GM23338 (cell line): ENCODE data around the gene ROPN1L. TPM values are rescaled to one million over a fixed set of nuclear protein-coding genes. Genes with fewer than 3 reads are reported as not detected.

ENCODE experiments used
- ATAC-seq: fragments of 200-7000 bp; cut with Tn5 transposase; 3 replicates; pipeline ENCODE4 v1.9.1; 2020
- DNase-seq: peaks from one replicate; pipeline ENCODE4 v3.0.0-alpha.2; 2015; ENCODE audit warnings: low spot score
- H2AFZ ChIP-seq: fragments of 200-600 bp; sonication (generic); 2 replicates; pipeline ENCODE4 v1.8.0; 2016; ENCODE audit warnings: antibody characterized with exemption, mild to moderate bottlenecking, moderate library complexity
- H3F3A ChIP-seq: fragments of 200-600 bp; sonication (generic); replicated peaks from 2 replicates; pipeline ENCODE4 v1.8.0; 2017; ENCODE audit warnings: antibody characterized with exemption, mixed run types, low read depth
- H3K27ac ChIP-seq: fragments of 200-600 bp; sonication (generic); 2 replicates; pipeline ENCODE4 v1.6.1; 2016; ENCODE audit warnings: low read depth
- H3K27me3 ChIP-seq: fragments of 200-600 bp; sonication (generic); 2 replicates; pipeline ENCODE4 v1.8.0; 2016; ENCODE audit warnings: mild to moderate bottlenecking, mixed run types, moderate library complexity; ENCODE audit not compliant: insufficient read depth
- H3K36me3 ChIP-seq: fragments of 200-600 bp; sonication (generic); 2 replicates; pipeline ENCODE4 v1.8.0; 2016; ENCODE audit warnings: mild to moderate bottlenecking; ENCODE audit not compliant: insufficient read depth
- H3K4me1 ChIP-seq: fragments of 200-600 bp; sonication (generic); 2 replicates; pipeline ENCODE4 v1.8.0; 2016; ENCODE audit warnings: mild to moderate bottlenecking, moderate library complexity; ENCODE audit not compliant: insufficient read depth
- H3K4me2 ChIP-seq: fragments of 200-600 bp; sonication (generic); 2 replicates; pipeline ENCODE4 v1.7.1; 2017; ENCODE audit warnings: mixed run types
- H3K4me3 ChIP-seq: fragments of 200-600 bp; sonication (generic); 2 replicates; pipeline ENCODE4 v1.6.1; 2016; ENCODE audit warnings: mixed run types
- H3K79me2 ChIP-seq: fragments of 200-600 bp; sonication (generic); replicated peaks from 2 replicates; pipeline ENCODE4 v1.8.0; 2017; ENCODE audit warnings: mild to moderate bottlenecking; ENCODE audit not compliant: insufficient read depth
- H3K9me2 ChIP-seq: fragments of 200-600 bp; sonication (generic); 2 replicates; pipeline ENCODE4 v1.8.0; 2017; ENCODE audit not compliant: insufficient read depth
- H4K20me1 ChIP-seq: fragments of 200-600 bp; sonication (generic); replicated peaks from 2 replicates; pipeline ENCODE4 v1.8.0; 2017; ENCODE audit warnings: mild to moderate bottlenecking; ENCODE audit not compliant: insufficient read depth
- H3K27ac Mint-ChIP-seq: 2 replicates; pipeline ENCODE4 v1.8.0; 2020; ENCODE audit warnings: inconsistent platforms, mild to moderate bottlenecking, moderate library complexity, mixed read lengths
- H3K27me3 Mint-ChIP-seq: 3 replicates; pipeline ENCODE4 v1.8.0; 2022; ENCODE audit warnings: low read depth, mild to moderate bottlenecking, moderate library complexity, mixed read lengths, inconsistent platforms; ENCODE audit not compliant: insufficient read depth, poor library complexity
- H3K36me3 Mint-ChIP-seq: 3 replicates; pipeline ENCODE4 v1.8.0; 2021; ENCODE audit warnings: low read depth, mild to moderate bottlenecking, inconsistent platforms, moderate library complexity, mixed read lengths
- H3K4me1 Mint-ChIP-seq: 3 replicates; pipeline ENCODE4 v1.8.0; 2020; ENCODE audit warnings: mild to moderate bottlenecking, inconsistent platforms, mixed read lengths
- H3K4me3 Mint-ChIP-seq: 3 replicates; pipeline ENCODE4 v1.8.0; 2021; ENCODE audit warnings: moderate library complexity, mild to moderate bottlenecking, inconsistent platforms, mixed read lengths
- H3K9me3 Mint-ChIP-seq: 3 replicates; pipeline ENCODE4 v1.8.0; 2020; ENCODE audit warnings: moderate library complexity, mild to moderate bottlenecking, inconsistent platforms, mixed read lengths
- CREB1 ChIP-seq: fragments of 250-450 bp; sonication (Bioruptor Pico); IDR thresholded peaks from 2 replicates; pipeline ENCODE4 v1.5.0; 2020; ENCODE audit warnings: low read depth, mild to moderate bottlenecking, moderate library complexity
- EZH2 ChIP-seq: fragments of 200-600 bp; sonication (generic); IDR thresholded peaks from one replicate; pipeline ENCODE4 v1.8.0; 2017; ENCODE audit warnings: antibody characterized with exemption, mild to moderate bottlenecking, low read depth; ENCODE audit not compliant: unreplicated experiment
- EZH2phosphoT487 ChIP-seq: fragments of 200-600 bp; sonication (generic); IDR thresholded peaks from one replicate; pipeline ENCODE4 v1.8.1; 2018; ENCODE audit warnings: antibody characterized with exemption; ENCODE audit not compliant: unreplicated experiment
- JUNB ChIP-seq: IDR thresholded peaks from one replicate; pipeline ENCODE4 v1.6.1; 2016; ENCODE audit warnings: antibody characterized with exemption; ENCODE audit not compliant: unreplicated experiment
- NANOG ChIP-seq: IDR thresholded peaks from 2 replicates; pipeline ENCODE4 v1.6.1; 2016; ENCODE audit warnings: antibody characterized with exemption, borderline replicate concordance
- STAT1 ChIP-seq: IDR thresholded peaks from one replicate; pipeline ENCODE4 v1.6.1; 2016; ENCODE audit warnings: antibody characterized with exemption; ENCODE audit not compliant: unreplicated experiment
- ZNF114 ChIP-seq: fragments of 250-450 bp; sonication (Bioruptor Pico); IDR thresholded peaks from 2 replicates; pipeline ENCODE4 v1.5.0; 2020; ENCODE audit warnings: mild to moderate bottlenecking, moderate library complexity
- ZNF331 ChIP-seq: fragments of 250-450 bp; sonication (Bioruptor Pico); IDR thresholded peaks from 2 replicates; pipeline ENCODE4 v1.5.0; 2020; ENCODE audit warnings: low read depth, mild to moderate bottlenecking, moderate library complexity
- polyA plus RNA-seq: library from polyadenylated mRNA; unstranded; fragments of >200 nt; fragmentation: Nextera tagmentation; extraction: Ambion mirVana; gene quantifications from 2 replicates; pipeline ENCODE4 v1.2.1, GENCODE V29; 2016
- total RNA-seq: library from RNA; depleted of rRNA; stranded (reverse); fragments of >200 nt; shearing (Covaris generic); gene quantifications from 2 replicates; pipeline ENCODE4 v1.2.3, GENCODE V29; 2014
- TF ChIP-seq, protein P1 (sequence below), 2 experiments: fragments of 200-600 bp in 1 of 2; sonication (generic) in 1 of 2; conservative IDR thresholded peaks; 2 replicates each; pipeline versions ENCODE4 v1.5.1 to v1.6.1; 2016 to 2017; ENCODE audit warnings: antibody characterized with exemption in 2 of 2, low read depth in 2 of 2, mild to moderate bottlenecking in 2 of 2, moderate library complexity in 1 of 2
- TF ChIP-seq, protein P2 (sequence below): IDR thresholded peaks from 2 replicates; pipeline ENCODE4 v1.6.1; 2016; ENCODE audit warnings: antibody characterized with exemption

Gene ROPN1L
- total and polyA plus RNA-seq, 2 experiments from 2014 or later: 0.57 TPM; not detected in 1

DNA sequence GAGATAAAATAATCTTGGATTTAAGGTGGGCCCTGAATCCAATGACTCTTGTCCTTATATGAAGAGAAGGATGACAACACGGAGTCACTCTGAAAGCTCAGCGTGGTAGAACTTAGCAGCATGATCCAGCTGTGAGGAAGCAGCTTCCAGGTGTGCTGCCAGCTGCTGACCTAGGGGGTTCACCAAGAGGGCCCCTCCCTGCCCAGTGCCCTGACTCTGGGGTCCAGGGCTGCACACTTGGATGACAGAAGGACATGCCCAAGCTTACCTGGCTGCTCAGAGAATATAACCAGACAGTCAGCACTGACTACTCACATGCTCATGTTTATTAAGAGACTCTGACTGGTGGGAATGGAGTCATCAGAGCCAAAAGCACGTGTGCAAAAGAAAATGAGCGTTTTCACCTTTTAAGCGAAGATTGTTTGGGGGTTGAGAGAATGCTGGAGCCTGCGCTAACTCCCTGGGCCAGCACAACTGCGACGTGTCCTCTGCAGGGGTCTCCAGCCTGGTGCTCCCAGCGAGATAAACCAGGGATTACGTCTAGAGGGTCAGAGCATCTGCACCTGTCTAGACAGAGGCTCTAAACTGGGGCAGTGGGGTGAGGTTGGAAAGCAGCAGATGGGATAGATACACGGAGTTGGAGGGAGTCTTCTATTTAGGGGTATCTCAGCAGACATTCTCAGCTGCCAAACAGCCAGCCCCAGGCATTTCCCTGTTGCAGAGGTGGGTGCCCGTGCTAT lies 41.3 kb downstream of the ROPN1L start:
- H3K4me3 ChIP-seq: no peak overlapping the region
- H3F3A ChIP-seq: no peaks in the 10 kb centered on the region
- peaks cover 30% of the 10 kb centered on the region for H3K4me1 Mint-ChIP-seq
- TF ChIP-seq EZH2phosphoT487: no peak
- no peak for TF ChIP-seq STAT1
- TF ChIP-seq, protein P1, sequence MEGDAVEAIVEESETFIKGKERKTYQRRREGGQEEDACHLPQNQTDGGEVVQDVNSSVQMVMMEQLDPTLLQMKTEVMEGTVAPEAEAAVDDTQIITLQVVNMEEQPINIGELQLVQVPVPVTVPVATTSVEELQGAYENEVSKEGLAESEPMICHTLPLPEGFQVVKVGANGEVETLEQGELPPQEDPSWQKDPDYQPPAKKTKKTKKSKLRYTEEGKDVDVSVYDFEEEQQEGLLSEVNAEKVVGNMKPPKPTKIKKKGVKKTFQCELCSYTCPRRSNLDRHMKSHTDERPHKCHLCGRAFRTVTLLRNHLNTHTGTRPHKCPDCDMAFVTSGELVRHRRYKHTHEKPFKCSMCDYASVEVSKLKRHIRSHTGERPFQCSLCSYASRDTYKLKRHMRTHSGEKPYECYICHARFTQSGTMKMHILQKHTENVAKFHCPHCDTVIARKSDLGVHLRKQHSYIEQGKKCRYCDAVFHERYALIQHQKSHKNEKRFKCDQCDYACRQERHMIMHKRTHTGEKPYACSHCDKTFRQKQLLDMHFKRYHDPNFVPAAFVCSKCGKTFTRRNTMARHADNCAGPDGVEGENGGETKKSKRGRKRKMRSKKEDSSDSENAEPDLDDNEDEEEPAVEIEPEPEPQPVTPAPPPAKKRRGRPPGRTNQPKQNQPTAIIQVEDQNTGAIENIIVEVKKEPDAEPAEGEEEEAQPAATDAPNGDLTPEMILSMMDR (conservative IDR thresholded peaks at IDR 0.05; ENCODE audit: low read depth in 2 of 2): no peak
- TF ChIP-seq ZNF331 (CRISPR knock-in tag): no peak
- no peak overlapping the region for H3K27ac Mint-ChIP-seq
- no peaks in the 10 kb centered on the region; the same call in 2 of the 3 replicates for H3K9me3 Mint-ChIP-seq
- ATAC-seq (no peak), DNase-seq (no peak)
- H3K27me3 Mint-ChIP-seq: peaks cover 6% of the 10 kb centered on the region
- H3K9me2 ChIP-seq: no peaks in the 10 kb centered on the region
- H3K79me2 ChIP-seq: no peaks in the 10 kb centered on the region
- H3K27ac ChIP-seq: no peak overlapping the region
- no peaks in the 10 kb centered on the region for H3K27me3 ChIP-seq
- H3K4me1 ChIP-seq: peaks cover 12% of the 10 kb centered on the region
- no peak overlapping the region for H3K4me3 Mint-ChIP-seq
- no peak overlapping the region for H3K4me2 ChIP-seq
- no peak overlapping the region for H2AFZ ChIP-seq
- no peaks in the 10 kb centered on the region for H3K36me3 ChIP-seq
- no peaks in the 10 kb centered on the region for H3K36me3 Mint-ChIP-seq
- no peaks in the 10 kb centered on the region for H4K20me1 ChIP-seq

DNA sequence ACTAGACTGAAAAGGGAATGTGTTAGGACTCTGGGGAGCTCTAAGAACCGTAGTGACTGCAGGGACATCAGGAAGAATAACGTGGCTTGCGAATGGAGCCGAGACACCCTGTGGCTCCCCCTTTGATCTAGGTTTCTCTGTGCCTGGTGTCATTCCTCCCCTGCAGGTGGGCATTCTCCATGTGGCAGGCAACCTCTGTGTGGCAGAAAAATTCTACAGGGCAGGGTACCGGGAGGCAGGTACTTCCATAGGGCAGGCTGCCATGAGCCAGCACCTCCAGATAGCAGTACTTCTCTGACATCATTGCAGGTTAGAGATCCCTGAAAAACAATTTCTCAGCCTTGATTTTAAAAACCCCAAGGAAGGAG lies 43.1 kb downstream of the ROPN1L start:
- H3K27ac ChIP-seq: no peak overlapping the region
- no peak overlapping the region for H3K4me2 ChIP-seq
- H3F3A ChIP-seq: no peaks in the 10 kb centered on the region
- H3K27me3 Mint-ChIP-seq: peaks cover 3% of the 10 kb centered on the region
- H3K79me2 ChIP-seq: no peaks in the 10 kb centered on the region
- ATAC-seq (no peak), DNase-seq (no peak)
- H3K4me3 ChIP-seq: no peak overlapping the region
- peaks cover 13% of the 10 kb centered on the region for H3K4me1 ChIP-seq
- H3K4me1 Mint-ChIP-seq: peaks cover 29% of the 10 kb centered on the region
- no peaks in the 10 kb centered on the region for H3K9me2 ChIP-seq
- no peak overlapping the region for H3K27ac Mint-ChIP-seq
- H4K20me1 ChIP-seq: no peaks in the 10 kb centered on the region
- no peaks in the 10 kb centered on the region for H3K36me3 Mint-ChIP-seq
- no peak overlapping the region for H3K4me3 Mint-ChIP-seq
- H3K36me3 ChIP-seq: no peaks in the 10 kb centered on the region
- H3K27me3 ChIP-seq: no peaks in the 10 kb centered on the region
- H3K9me3 Mint-ChIP-seq: no peaks in the 10 kb centered on the region; the same call in 2 of the 3 replicates
- H2AFZ ChIP-seq: no peak overlapping the region
- no peak for TF ChIP-seq JUNB
- TF ChIP-seq NANOG: no peak
- no peak for TF ChIP-seq EZH2phosphoT487
- TF ChIP-seq, protein P1 (conservative IDR thresholded peaks at IDR 0.05; ENCODE audit: low read depth in 2 of 2): no peak
- TF ChIP-seq EZH2: no peak
- TF ChIP-seq, protein P2, sequence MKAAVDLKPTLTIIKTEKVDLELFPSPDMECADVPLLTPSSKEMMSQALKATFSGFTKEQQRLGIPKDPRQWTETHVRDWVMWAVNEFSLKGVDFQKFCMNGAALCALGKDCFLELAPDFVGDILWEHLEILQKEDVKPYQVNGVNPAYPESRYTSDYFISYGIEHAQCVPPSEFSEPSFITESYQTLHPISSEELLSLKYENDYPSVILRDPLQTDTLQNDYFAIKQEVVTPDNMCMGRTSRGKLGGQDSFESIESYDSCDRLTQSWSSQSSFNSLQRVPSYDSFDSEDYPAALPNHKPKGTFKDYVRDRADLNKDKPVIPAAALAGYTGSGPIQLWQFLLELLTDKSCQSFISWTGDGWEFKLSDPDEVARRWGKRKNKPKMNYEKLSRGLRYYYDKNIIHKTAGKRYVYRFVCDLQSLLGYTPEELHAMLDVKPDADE: no peak
- TF ChIP-seq ZNF114 (CRISPR knock-in tag): no peak
- TF ChIP-seq STAT1: no peak
- no peak for TF ChIP-seq ZNF331 (CRISPR knock-in tag)
- no peak for TF ChIP-seq CREB1 (CRISPR knock-in tag)
